ENCODE results near the gene PON3. TPM values are rescaled to one million over a fixed set of nuclear protein-coding genes. Genes with fewer than 3 reads are reported as not detected.

Gene PON3
- total RNA-seq, 1 donor from 2014 or later, result 5.5 TPM

Other genes with a start within 250 kb of the PON3 start
- not detected for gene PON1, start 71.8 kb downstream of the PON3 start, total RNA-seq
- gene PON2, start 38.7 kb upstream of the PON3 start, total RNA-seq, result 76.1 TPM
- gene ASB4, start 89.6 kb upstream of the PON3 start, total RNA-seq, result not detected
- 27.8 TPM for gene PDK4, start 200.1 kb upstream of the PON3 start, total RNA-seq

Measured in ureter (tissue), 1 donor.